Smooth muscle cell (in vitro differentiated cells): Measurements from ENCODE around the gene TCTN2. TPM values are rescaled to one million over a fixed set of nuclear protein-coding genes. Genes with fewer than 3 reads are reported as not detected.

ENCODE experiments used
- DNase-seq: peaks from one replicate; lab custom pipeline; 2025; ENCODE audit not compliant: unreplicated experiment; lab: John Stamatoyannopoulos, UW
- H2AFZ ChIP-seq: fragments of 200-600 bp; sonication (generic); 2 replicates; pipeline ENCODE4 v1.6.0; 2016; ENCODE audit warnings: antibody characterized with exemption, low read depth, mild to moderate bottlenecking
- H3F3A ChIP-seq: fragments of 200-600 bp; sonication (generic); 2 replicates; pipeline ENCODE4 v1.6.0; 2017; ENCODE audit warnings: antibody characterized with exemption, low read depth
- H3K27ac ChIP-seq: fragments of 200-600 bp; sonication (generic); 2 replicates; pipeline ENCODE4 v1.5.1; 2016; ENCODE audit warnings: low read depth, mild to moderate bottlenecking
- H3K27me3 ChIP-seq: fragments of 200-600 bp; sonication (generic); 2 replicates; pipeline ENCODE4 v1.6.1; 2016; ENCODE audit warnings: low read depth, mild to moderate bottlenecking
- H3K36me3 ChIP-seq: fragments of 200-600 bp; sonication (generic); 2 replicates; pipeline ENCODE4 v1.5.1; 2016; ENCODE audit warnings: low read depth
- H3K4me1 ChIP-seq: fragments of 200-600 bp; sonication (generic); 2 replicates; pipeline ENCODE4 v1.5.1; 2016; ENCODE audit warnings: low read depth
- H3K4me2 ChIP-seq: fragments of 200-600 bp; sonication (generic); 2 replicates; pipeline ENCODE4 v1.6.0; 2016; ENCODE audit warnings: mild to moderate bottlenecking
- H3K4me3 ChIP-seq: fragments of 200-600 bp; sonication (generic); 2 replicates; pipeline ENCODE4 v1.5.1; 2016; ENCODE audit warnings: mild to moderate bottlenecking
- H3K79me2 ChIP-seq: fragments of 200-600 bp; sonication (generic); 2 replicates; pipeline ENCODE4 v1.6.0; 2016; ENCODE audit warnings: low read depth, mild to moderate bottlenecking
- H3K9ac ChIP-seq: fragments of 200-600 bp; sonication (generic); 2 replicates; pipeline ENCODE4 v1.6.0; 2016; ENCODE audit warnings: low read depth
- H3K9me3 ChIP-seq: fragments of 200-600 bp; sonication (generic); replicated peaks from 2 replicates; pipeline ENCODE4 v1.5.1; 2016; ENCODE audit warnings: low read depth
- H4K20me1 ChIP-seq: fragments of 200-600 bp; sonication (generic); 2 replicates; pipeline ENCODE4 v1.6.0; 2016; ENCODE audit warnings: low read depth
- WGBS: methylation state at CpG from one replicate; pipeline ENCODE4 v1.1.7; 2016; ENCODE audit warnings: low lambda C conversion rate; 5-methylcytosine and 5-hydroxymethylcytosine counted together
- polyA plus RNA-seq: library from polyadenylated mRNA; unstranded; fragments of >200 nt; fragmentation: Nextera tagmentation; extraction: Ambion mirVana; gene quantifications from 2 replicates; pipeline ENCODE4 v1.2.1, GENCODE V29; 2016
- total RNA-seq: library from RNA; depleted of rRNA; stranded (reverse); fragments of >200 nt; gene quantifications from 2 replicates; pipeline ENCODE4 v1.2.3, GENCODE V29; 2014
- TF ChIP-seq, protein P1 (sequence below): fragments of 200-600 bp; sonication (generic); IDR thresholded peaks from 2 replicates; pipeline ENCODE4 v1.5.1; 2017; ENCODE audit warnings: borderline replicate concordance, mild to moderate bottlenecking, antibody characterized with exemption; ENCODE audit not compliant: insufficient read depth, poor library complexity, severe bottlenecking

The TCTN2 gene
- total and polyA plus RNA-seq, 2 experiments from 2014 or later, result 2.8 to 11.5 TPM

DNA sequence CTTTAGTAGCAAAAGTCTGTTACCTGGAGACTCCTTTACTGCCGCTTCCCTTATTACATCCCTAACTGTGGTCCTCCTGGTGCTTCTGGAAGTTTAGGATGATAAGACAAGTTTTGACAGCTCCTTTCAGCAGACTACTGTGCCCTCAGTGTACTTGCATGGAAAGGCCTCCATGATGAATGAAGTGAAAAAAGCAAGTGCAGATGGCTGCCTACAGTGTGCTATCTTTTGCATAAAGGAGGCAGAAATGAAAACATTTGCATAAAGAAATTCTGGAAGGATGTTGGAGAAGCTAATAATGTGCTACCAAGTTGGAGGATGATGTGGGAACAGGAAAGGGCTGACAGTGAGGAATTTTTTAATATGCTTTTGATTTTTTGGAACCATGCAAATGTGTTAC, 4.5 kb downstream of the TCTN2 start:
- DNase-seq, result no peak
- H3K79me2 ChIP-seq, result no peaks in the 10 kb centered on the region
- no peaks in the 10 kb centered on the region for H3F3A ChIP-seq
- H4K20me1 ChIP-seq, result no peaks in the 10 kb centered on the region
- no peaks in the 10 kb centered on the region for H3K9me3 ChIP-seq
- no peak overlapping the region for H3K4me3 ChIP-seq
- WGBS, result 100% methylated on average over 1 of the region's 1 CpG
- no peak overlapping the region for H3K9ac ChIP-seq
- no peak overlapping the region for H3K27ac ChIP-seq
- no peak overlapping the region for H3K4me2 ChIP-seq
- TF ChIP-seq, protein P1, sequence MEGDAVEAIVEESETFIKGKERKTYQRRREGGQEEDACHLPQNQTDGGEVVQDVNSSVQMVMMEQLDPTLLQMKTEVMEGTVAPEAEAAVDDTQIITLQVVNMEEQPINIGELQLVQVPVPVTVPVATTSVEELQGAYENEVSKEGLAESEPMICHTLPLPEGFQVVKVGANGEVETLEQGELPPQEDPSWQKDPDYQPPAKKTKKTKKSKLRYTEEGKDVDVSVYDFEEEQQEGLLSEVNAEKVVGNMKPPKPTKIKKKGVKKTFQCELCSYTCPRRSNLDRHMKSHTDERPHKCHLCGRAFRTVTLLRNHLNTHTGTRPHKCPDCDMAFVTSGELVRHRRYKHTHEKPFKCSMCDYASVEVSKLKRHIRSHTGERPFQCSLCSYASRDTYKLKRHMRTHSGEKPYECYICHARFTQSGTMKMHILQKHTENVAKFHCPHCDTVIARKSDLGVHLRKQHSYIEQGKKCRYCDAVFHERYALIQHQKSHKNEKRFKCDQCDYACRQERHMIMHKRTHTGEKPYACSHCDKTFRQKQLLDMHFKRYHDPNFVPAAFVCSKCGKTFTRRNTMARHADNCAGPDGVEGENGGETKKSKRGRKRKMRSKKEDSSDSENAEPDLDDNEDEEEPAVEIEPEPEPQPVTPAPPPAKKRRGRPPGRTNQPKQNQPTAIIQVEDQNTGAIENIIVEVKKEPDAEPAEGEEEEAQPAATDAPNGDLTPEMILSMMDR, result no peak
- no peaks in the 10 kb centered on the region for H3K36me3 ChIP-seq
- H3K4me1 ChIP-seq, result peaks cover 6% of the 10 kb centered on the region
- no peak overlapping the region for H2AFZ ChIP-seq
- H3K27me3 ChIP-seq, result no peaks in the 10 kb centered on the region

DNA sequence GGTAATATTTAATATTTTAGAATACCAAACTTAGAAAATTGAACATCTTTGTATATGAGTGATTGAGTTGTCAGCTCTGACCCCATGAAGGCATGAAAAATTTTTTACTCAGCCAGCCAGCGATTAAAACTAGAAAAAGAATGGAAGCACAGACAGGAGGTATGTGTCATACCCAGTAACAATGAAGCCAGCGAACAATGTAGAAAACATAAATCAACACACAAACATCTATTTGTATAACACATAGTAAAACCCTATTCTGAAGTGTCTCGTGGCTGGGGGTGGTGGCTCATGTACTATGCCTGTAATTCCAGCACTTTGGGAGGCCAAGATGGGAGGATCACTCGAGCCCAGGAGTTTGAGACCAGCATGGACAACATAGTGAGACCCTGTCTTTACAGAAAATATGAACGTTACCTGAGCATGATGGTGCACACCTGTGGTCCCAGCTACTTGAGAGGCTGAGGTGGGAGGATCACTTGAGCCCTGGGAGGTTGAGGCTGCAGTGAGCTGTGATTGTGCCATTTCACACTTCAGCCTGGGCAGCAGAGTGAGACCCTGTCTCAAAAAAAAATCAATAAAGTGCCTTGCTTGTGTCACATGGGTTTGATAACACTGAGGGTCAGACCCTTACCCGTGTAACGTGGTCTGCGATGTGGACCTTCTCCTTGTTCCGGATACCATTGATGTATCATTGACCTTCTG, 5.9 kb downstream of the TCTN2 start:
- Histone ChIP-seq H3K9ac (no peak overlapping the region), H3K9me3 (no peaks in the 10 kb centered on the region), H2AFZ (no peak overlapping the region), H4K20me1 (no peaks in the 10 kb centered on the region), H3K79me2 (no peaks in the 10 kb centered on the region), H3K36me3 (no peaks in the 10 kb centered on the region), H3K4me1 (peaks cover 3% of the 10 kb centered on the region), H3K4me3 (no peak overlapping the region), H3F3A (no peaks in the 10 kb centered on the region), H3K27me3 (no peaks in the 10 kb centered on the region), H3K27ac (no peak overlapping the region), H3K4me2 (no peak overlapping the region)
- TF ChIP-seq, protein P1, result no peak
- no peak for DNase-seq
- WGBS, result 99% methylated on average over 9 of the region's 9 CpGs

DNA sequence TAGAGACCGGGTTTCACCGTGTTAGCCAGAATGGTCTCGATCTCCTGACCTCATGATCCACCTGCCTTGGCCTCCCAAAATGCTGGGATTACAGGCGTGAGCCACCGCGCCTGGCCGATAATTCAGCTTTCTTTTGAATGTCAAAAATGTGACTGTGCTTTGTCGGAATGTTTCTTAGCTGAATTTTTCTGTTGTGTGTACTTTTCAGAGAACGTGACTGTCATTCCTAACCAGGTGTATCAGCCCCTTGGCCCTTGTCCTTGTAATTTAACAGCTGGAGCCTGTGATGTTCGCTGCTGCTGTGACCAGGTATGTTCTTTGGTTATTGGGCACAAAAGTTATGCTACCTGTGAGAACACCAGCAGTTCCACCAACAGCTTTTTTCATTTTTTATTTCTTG, 8.1 kb downstream of the TCTN2 start:
- no peaks in the 10 kb centered on the region for H3F3A ChIP-seq
- no peak overlapping the region for H3K4me3 ChIP-seq
- no peaks in the 10 kb centered on the region for H4K20me1 ChIP-seq
- H3K27me3 ChIP-seq, result no peaks in the 10 kb centered on the region
- H3K27ac ChIP-seq, result no peak overlapping the region
- H3K9ac ChIP-seq, result no peak overlapping the region
- H3K4me2 ChIP-seq, result no peak overlapping the region
- DNase-seq, result no peak
- no peak overlapping the region for H2AFZ ChIP-seq
- no peaks in the 10 kb centered on the region for H3K79me2 ChIP-seq
- 97% methylated on average over 10 of the region's 10 CpGs for WGBS
- no peaks in the 10 kb centered on the region for H3K36me3 ChIP-seq
- H3K4me1 ChIP-seq, result no peaks in the 10 kb centered on the region
- H3K9me3 ChIP-seq, result no peaks in the 10 kb centered on the region
- TF ChIP-seq, protein P1, result no peak

DNA sequence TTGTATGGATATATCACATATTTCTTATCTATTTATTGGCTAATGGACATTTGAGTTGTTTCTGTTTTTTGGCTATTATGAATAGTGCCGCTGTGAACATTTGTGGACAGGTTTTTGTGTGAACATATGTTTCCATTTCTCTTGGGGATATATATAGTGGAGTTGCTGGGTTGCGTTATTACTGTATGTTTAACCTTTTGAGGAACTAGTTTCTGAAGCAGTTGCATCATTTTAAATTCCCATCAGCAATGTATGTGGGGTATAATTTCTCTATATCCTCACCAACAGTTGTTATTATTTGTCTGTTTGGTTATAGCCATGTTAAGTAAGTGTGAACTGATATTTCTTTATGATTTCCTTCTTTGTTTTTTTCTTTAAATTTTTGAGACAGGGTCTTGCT, 10.7 kb downstream of the TCTN2 start:
- Histone ChIP-seq H3K4me2 (no peak overlapping the region), H2AFZ (no peak overlapping the region), H3K27ac (no peak overlapping the region), H3F3A (no peaks in the 10 kb centered on the region), H3K4me3 (no peak overlapping the region), H3K9me3 (no peaks in the 10 kb centered on the region), H3K36me3 (no peaks in the 10 kb centered on the region), H3K79me2 (no peaks in the 10 kb centered on the region), H3K9ac (no peak overlapping the region), H4K20me1 (no peaks in the 10 kb centered on the region), H3K27me3 (no peaks in the 10 kb centered on the region), H3K4me1 (no peaks in the 10 kb centered on the region)
- TF ChIP-seq, protein P1, result no peak
- no peak for DNase-seq
- WGBS, result 97% methylated on average over 2 of the region's 2 CpGs
